Measurements from ENCODE around the gene JPH2. TPM values are rescaled to one million over a fixed set of nuclear protein-coding genes. Genes with fewer than 3 reads are reported as not detected.

Gene JPH2
- total and polyA plus RNA-seq, 2 of the 4 experiments (the other 2 are of a cell fraction) = 0.44 to 0.54 TPM

GRCh38 chr20:44196271-44196670 is 9.3 kb upstream of the JPH2 start:
- Histone ChIP-seq H2BK20ac (ENCODE audit: low read depth, low read length) (no peak overlapping the region), H2BK5ac (ENCODE audit: low read depth, low read length, poor library complexity, severe bottlenecking) (no peak overlapping the region), H3K27ac (ENCODE audit: insufficient read depth, low read length) (no peak overlapping the region), H2AK9ac (replicated peaks; ENCODE audit: low read depth, low read length, poor library complexity) (no peak overlapping the region), H3K4me1 (ENCODE audit: control insufficient read depth, insufficient read depth, low read length) (peaks cover 8% of the 10 kb centered on the region), H4K20me1 (ENCODE audit: insufficient read depth, low read length) (peaks cover 8% of the 10 kb centered on the region; the same call in 1 of the 2 replicates), H3K4me3 (ENCODE audit: insufficient read depth, low read depth, low read length) (no peak overlapping the region), H4K5ac (ENCODE audit: low read depth, low read length) (no peak overlapping the region), H2AK5ac (ENCODE audit: low read depth, low read length) (no peak overlapping the region), H3K56ac (ENCODE audit: extremely low read depth, insufficient read depth, low read length) (no peak overlapping the region), H3K4ac (ENCODE audit: low read depth, low read length) (no peak overlapping the region), H3K36me3 (ENCODE audit: control insufficient read depth, insufficient read depth, low read length) (peaks cover 26% of the 10 kb centered on the region), H3K27me3 (ENCODE audit: control insufficient read depth, insufficient read depth, low read length) (no peaks in the 10 kb centered on the region), H3K79me1 (ENCODE audit: low read depth in 1 of 2, low read length in 2 of 2) (peaks cover 34 to 39% of the 10 kb centered on the region in 2 experiments), H3K9ac (ENCODE audit: low read depth, low read length) (no peak overlapping the region), H3K18ac (ENCODE audit: low read depth, low read length) (no peak overlapping the region), H3K9me3 (ENCODE audit: control insufficient read depth, insufficient read depth, low read length) (no peaks in the 10 kb centered on the region), H3K14ac (replicated peaks; ENCODE audit: low read depth, low read length) (no peak overlapping the region), H2AFZ (replicated peaks; ENCODE audit: low read length, poor library complexity) (no peak overlapping the region), H3K23ac (ENCODE audit: low read depth, low read length) (no peak overlapping the region), H2BK15ac (ENCODE audit: low read depth, low read length) (no peak overlapping the region), H2BK120ac (ENCODE audit: low read depth, low read length) (no peak overlapping the region), H4K8ac (ENCODE audit: low read depth in 2 of 2, low read length in 2 of 2) (no peak overlapping the region), H4K91ac (ENCODE audit: insufficient read depth, low read depth, low read length) (no peak overlapping the region), H3K4me2 (ENCODE audit: low read depth, low read length) (no peak overlapping the region), H3K9me1 (ENCODE audit: insufficient read depth, low read length) (peaks cover 22% of the 10 kb centered on the region)
- TF ChIP-seq, protein P1, sequence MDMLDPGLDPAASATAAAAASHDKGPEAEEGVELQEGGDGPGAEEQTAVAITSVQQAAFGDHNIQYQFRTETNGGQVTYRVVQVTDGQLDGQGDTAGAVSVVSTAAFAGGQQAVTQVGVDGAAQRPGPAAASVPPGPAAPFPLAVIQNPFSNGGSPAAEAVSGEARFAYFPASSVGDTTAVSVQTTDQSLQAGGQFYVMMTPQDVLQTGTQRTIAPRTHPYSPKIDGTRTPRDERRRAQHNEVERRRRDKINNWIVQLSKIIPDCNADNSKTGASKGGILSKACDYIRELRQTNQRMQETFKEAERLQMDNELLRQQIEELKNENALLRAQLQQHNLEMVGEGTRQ (IDR thresholded peaks at IDR 0.05; ENCODE audit: low read depth, low read length) = no peak
- no peak for TF ChIP-seq RFX5 (IDR thresholded peaks at IDR 0.05; ENCODE audit: low read depth, low read length)
- no peak for TF ChIP-seq MXI1 (IDR thresholded peaks at IDR 0.05; ENCODE audit: borderline replicate concordance, low read depth, low read length)
- no peak for TF ChIP-seq BHLHE40 (IDR thresholded peaks at IDR 0.05; ENCODE audit: low read depth, low read length)
- no peak for TF ChIP-seq MAZ (IDR thresholded peaks at IDR 0.05; ENCODE audit: borderline replicate concordance, low read depth, low read length)
- no peak for TF ChIP-seq NFE2L2 (IDR thresholded peaks at IDR 0.05; ENCODE audit: low read depth, low read length)
- TF ChIP-seq ELK1 (IDR thresholded peaks at IDR 0.05; ENCODE audit: borderline replicate concordance, low read depth, low read length) = no peak
- TF ChIP-seq MAFK (IDR thresholded peaks at IDR 0.05; ENCODE audit: low read depth, low read length) = no peak
- TF ChIP-seq CEBPB (IDR thresholded peaks at IDR 0.05; ENCODE audit: low read depth, low read length) = no peak
- TF ChIP-seq CHD1 (IDR thresholded peaks at IDR 0.05; ENCODE audit: low read depth, low read length) = no peak
- no peak for TF ChIP-seq RCOR1 (IDR thresholded peaks at IDR 0.05; ENCODE audit: insufficient replicate concordance, low read length)
- TF ChIP-seq SMC3 (IDR thresholded peaks at IDR 0.05; ENCODE audit: low read depth, low read length) = no peak
- TF ChIP-seq, protein P2, sequence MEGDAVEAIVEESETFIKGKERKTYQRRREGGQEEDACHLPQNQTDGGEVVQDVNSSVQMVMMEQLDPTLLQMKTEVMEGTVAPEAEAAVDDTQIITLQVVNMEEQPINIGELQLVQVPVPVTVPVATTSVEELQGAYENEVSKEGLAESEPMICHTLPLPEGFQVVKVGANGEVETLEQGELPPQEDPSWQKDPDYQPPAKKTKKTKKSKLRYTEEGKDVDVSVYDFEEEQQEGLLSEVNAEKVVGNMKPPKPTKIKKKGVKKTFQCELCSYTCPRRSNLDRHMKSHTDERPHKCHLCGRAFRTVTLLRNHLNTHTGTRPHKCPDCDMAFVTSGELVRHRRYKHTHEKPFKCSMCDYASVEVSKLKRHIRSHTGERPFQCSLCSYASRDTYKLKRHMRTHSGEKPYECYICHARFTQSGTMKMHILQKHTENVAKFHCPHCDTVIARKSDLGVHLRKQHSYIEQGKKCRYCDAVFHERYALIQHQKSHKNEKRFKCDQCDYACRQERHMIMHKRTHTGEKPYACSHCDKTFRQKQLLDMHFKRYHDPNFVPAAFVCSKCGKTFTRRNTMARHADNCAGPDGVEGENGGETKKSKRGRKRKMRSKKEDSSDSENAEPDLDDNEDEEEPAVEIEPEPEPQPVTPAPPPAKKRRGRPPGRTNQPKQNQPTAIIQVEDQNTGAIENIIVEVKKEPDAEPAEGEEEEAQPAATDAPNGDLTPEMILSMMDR (conservative IDR thresholded peaks at IDR 0.05; ENCODE audit: low read depth, low read length) = no peak
- TF ChIP-seq FOS (IDR thresholded peaks at IDR 0.05; ENCODE audit: low read depth, low read length) = no peak
- TF ChIP-seq RAD21 (IDR thresholded peaks at IDR 0.05; ENCODE audit: low read length) = no peak
- TF ChIP-seq POLR2A (IDR thresholded peaks at IDR 0.05; ENCODE audit: low read depth, low read length) = no peak
- no peak for DNase-seq
- intact Hi-C loops (cut with micrococcal nuclease) (no loop called here), in situ Hi-C loops (cut with MboI; ENCODE audit: low sequenced_read_pairs) (no loop called here), dilution Hi-C loops (cut with HindIII; ENCODE audit: low sequenced_read_pairs, unreplicated experiment) (no loop called here)
- BruUV-seq (replicated peaks) = no TSS peak
- no peak for ATAC-seq (ENCODE audit: low read depth)
- WGBS, 2 experiments (ENCODE audit: extremely low coverage in 2 of 2, insufficient read length in 1 of 2) = 100% methylated on average over 1 of the region's 3 CpGs; no CpG with 5 or more reads in 1 of the 2 experiments
- CTCF ChIA-PET = interaction anchor here (0.6 to 2.0 kb wide), 3 partner anchors 9 to 80 kb away, joined by 3 to 11 read pairs (median 3); no protein-coding TSS in a partner anchor
- POLR2A ChIA-PET (ENCODE audit: unreplicated experiment) = interaction anchor here (0.6 kb wide), 1 partner anchor 428 kb away, joined by 3 read pairs; no protein-coding TSS in a partner anchor
